ENCODE results near the gene ACSM2A.

DNA sequence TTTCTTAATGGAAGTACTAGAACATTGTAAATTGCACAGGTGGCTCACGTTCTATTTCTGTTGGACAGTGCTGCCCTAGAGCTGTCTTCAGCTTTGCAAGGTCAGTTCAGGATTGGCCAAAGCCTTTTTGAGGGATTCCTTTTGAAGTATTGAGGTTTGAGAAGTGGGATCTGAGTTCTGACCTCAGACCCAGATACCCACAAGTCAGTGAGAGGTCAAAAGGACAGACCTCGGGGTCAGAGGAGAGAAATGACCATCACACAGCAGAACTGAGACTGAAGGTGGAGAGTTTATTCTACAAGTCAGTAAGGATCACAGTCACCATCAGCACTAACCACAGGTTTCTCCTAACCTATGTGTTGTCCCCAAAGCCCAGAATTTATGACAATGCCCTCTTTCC, 40.3 kb upstream of the ACSM2A start:
- TF ChIP-seq, protein P1, sequence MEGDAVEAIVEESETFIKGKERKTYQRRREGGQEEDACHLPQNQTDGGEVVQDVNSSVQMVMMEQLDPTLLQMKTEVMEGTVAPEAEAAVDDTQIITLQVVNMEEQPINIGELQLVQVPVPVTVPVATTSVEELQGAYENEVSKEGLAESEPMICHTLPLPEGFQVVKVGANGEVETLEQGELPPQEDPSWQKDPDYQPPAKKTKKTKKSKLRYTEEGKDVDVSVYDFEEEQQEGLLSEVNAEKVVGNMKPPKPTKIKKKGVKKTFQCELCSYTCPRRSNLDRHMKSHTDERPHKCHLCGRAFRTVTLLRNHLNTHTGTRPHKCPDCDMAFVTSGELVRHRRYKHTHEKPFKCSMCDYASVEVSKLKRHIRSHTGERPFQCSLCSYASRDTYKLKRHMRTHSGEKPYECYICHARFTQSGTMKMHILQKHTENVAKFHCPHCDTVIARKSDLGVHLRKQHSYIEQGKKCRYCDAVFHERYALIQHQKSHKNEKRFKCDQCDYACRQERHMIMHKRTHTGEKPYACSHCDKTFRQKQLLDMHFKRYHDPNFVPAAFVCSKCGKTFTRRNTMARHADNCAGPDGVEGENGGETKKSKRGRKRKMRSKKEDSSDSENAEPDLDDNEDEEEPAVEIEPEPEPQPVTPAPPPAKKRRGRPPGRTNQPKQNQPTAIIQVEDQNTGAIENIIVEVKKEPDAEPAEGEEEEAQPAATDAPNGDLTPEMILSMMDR (IDR thresholded peaks at IDR 0.05) = no peak
- TF ChIP-seq POLR2AphosphoS5 (IDR thresholded peaks at IDR 0.05) (no peak), POLR2A (IDR thresholded peaks at IDR 0.05) (no peak)
